HEK293 (cell line): ENCODE data around the gene KDM4D.

Experiments
- CTCF ChIA-PET: fragments of 350-600 bp; formaldehyde crosslinking; extraction: SDS; loops from one replicate; lab custom pipeline; 2021; ENCODE audit warnings: antibody characterized with exemption; lab: Yijun Ruan, JAX
- POLR2A ChIA-PET: fragments of 300-600 bp; formaldehyde crosslinking; extraction: SDS; loops from one replicate; lab custom pipeline; 2020; ENCODE audit warnings: antibody characterized with exemption, inconsistent platforms; lab: Yijun Ruan, JAX
- H3K27ac ChIP-seq: fragments of 200-500 bp; sonication (Bioruptor generic); 2 replicates; pipeline ENCODE4 v1.5.1; 2014; ENCODE audit warnings: low read depth, low read length, control low read depth, inconsistent platforms; ENCODE audit errors: extremely low read depth
- H3K36me3 ChIP-seq, 2 experiments: fragments of 200-500 bp in 1 of 2; sonication (Bioruptor generic) in 1 of 2; 1 replicate in 1 of 2; 2 replicates in 1 of 2; pipeline ENCODE4 v1.5.1; 2014 to 2017; ENCODE audit warnings: inconsistent platforms in 2 of 2, low read length in 2 of 2; ENCODE audit not compliant: control insufficient read depth in 2 of 2, insufficient read depth in 1 of 2
- H3K4me1 ChIP-seq: fragments of 200-500 bp; sonication (Bioruptor generic); 2 replicates; pipeline ENCODE4 v1.5.1; 2014; ENCODE audit warnings: mild to moderate bottlenecking, low read length, inconsistent platforms; ENCODE audit not compliant: control insufficient read depth, insufficient read depth
- H3K4me3 ChIP-seq: 2 replicates; pipeline ENCODE4 v1.5.1; 2011; ENCODE audit warnings: low read depth, mild to moderate bottlenecking, control low read depth, low read length, moderate library complexity
- H3K9me3 ChIP-seq: fragments of 200-500 bp; sonication (Bioruptor generic); 2 replicates; pipeline ENCODE4 v1.5.1; 2014; ENCODE audit warnings: low read depth, low read length, inconsistent platforms; ENCODE audit not compliant: control insufficient read depth, insufficient read depth
- ATF2 ChIP-seq: fragments of 450-650 bp; formaldehyde crosslinking; IDR thresholded peaks from 2 replicates; pipeline ENCODE4 v1.5.1; 2016; ENCODE audit warnings: missing biosample characterization, missing genetic modification characterization, low read depth
- SCRT2 ChIP-seq: fragments of 450-650 bp; formaldehyde crosslinking; IDR thresholded peaks from 2 replicates; pipeline ENCODE4 v1.5.1; 2016; ENCODE audit warnings: missing biosample characterization, missing genetic modification characterization
- SP2 ChIP-seq: fragments of 450-650 bp; formaldehyde crosslinking; IDR thresholded peaks from 2 replicates; pipeline ENCODE4 v1.5.1; 2016; ENCODE audit warnings: missing biosample characterization, missing genetic modification characterization
- ZBTB17 ChIP-seq: fragments of 450-650 bp; formaldehyde crosslinking; IDR thresholded peaks from 2 replicates; pipeline ENCODE4 v1.5.1; 2016; ENCODE audit warnings: missing biosample characterization, missing genetic modification characterization
- ZBTB20 ChIP-seq: fragments of 450-650 bp; formaldehyde crosslinking; IDR thresholded peaks from 2 replicates; pipeline ENCODE4 v1.5.1; 2016; ENCODE audit warnings: missing biosample characterization, missing genetic modification characterization
- ZNF10 ChIP-seq: fragments of 450-650 bp; formaldehyde crosslinking; IDR thresholded peaks from 2 replicates; pipeline ENCODE4 v1.5.1; 2017; ENCODE audit warnings: missing biosample characterization, missing genetic modification characterization
- ZNF169 ChIP-seq: fragments of 450-650 bp; formaldehyde crosslinking; IDR thresholded peaks from 2 replicates; pipeline ENCODE4 v1.5.1; 2016; ENCODE audit warnings: missing biosample characterization, missing genetic modification characterization
- ZNF211 ChIP-seq: fragments of 450-650 bp; formaldehyde crosslinking; IDR thresholded peaks from 2 replicates; pipeline ENCODE4 v1.5.1; 2016; ENCODE audit warnings: low read depth, missing biosample characterization, missing genetic modification characterization
- ZNF23 ChIP-seq: fragments of 450-650 bp; formaldehyde crosslinking; IDR thresholded peaks from 2 replicates; pipeline ENCODE4 v1.5.1; 2016; ENCODE audit warnings: missing biosample characterization, missing genetic modification characterization, borderline replicate concordance
- ZNF266 ChIP-seq: fragments of 450-650 bp; formaldehyde crosslinking; IDR thresholded peaks from 2 replicates; pipeline ENCODE4 v1.5.1; 2016; ENCODE audit warnings: missing biosample characterization, missing genetic modification characterization, low read depth
- ZNF335 ChIP-seq: fragments of 450-650 bp; formaldehyde crosslinking; conservative IDR thresholded peaks from 2 replicates; pipeline ENCODE4 v1.5.1; 2016; ENCODE audit warnings: missing biosample characterization, missing genetic modification characterization
- ZNF354C ChIP-seq: fragments of 450-650 bp; formaldehyde crosslinking; IDR thresholded peaks from 2 replicates; pipeline ENCODE4 v1.5.1; 2016; ENCODE audit warnings: missing biosample characterization, missing genetic modification characterization, low read depth, borderline replicate concordance
- ZNF398 ChIP-seq: fragments of 450-650 bp; formaldehyde crosslinking; IDR thresholded peaks from 2 replicates; pipeline ENCODE4 v1.5.1; 2017; ENCODE audit warnings: missing biosample characterization, missing genetic modification characterization
- ZNF544 ChIP-seq: fragments of 450-650 bp; formaldehyde crosslinking; IDR thresholded peaks from 2 replicates; pipeline ENCODE4 v1.5.0; 2017; ENCODE audit warnings: missing biosample characterization, missing genetic modification characterization
- ZNF558 ChIP-seq: fragments of 450-650 bp; formaldehyde crosslinking; IDR thresholded peaks from 2 replicates; pipeline ENCODE4 v1.5.1; 2016; ENCODE audit warnings: missing biosample characterization, missing genetic modification characterization
- ZNF585B ChIP-seq: fragments of 450-650 bp; formaldehyde crosslinking; IDR thresholded peaks from 2 replicates; pipeline ENCODE4 v1.5.1; 2016; ENCODE audit warnings: missing biosample characterization, missing genetic modification characterization
- ZNF677 ChIP-seq: fragments of 450-650 bp; IDR thresholded peaks from 2 replicates; pipeline ENCODE4 v1.5.0; 2018; ENCODE audit warnings: missing biosample characterization, mild to moderate bottlenecking, missing genetic modification characterization, moderate library complexity
- ZNF747 ChIP-seq: fragments of 450-650 bp; formaldehyde crosslinking; IDR thresholded peaks from 2 replicates; pipeline ENCODE4 v1.5.1; 2016; ENCODE audit warnings: missing biosample characterization, missing genetic modification characterization
- ZNF777 ChIP-seq: fragments of 450-650 bp; formaldehyde crosslinking; IDR thresholded peaks from 2 replicates; pipeline ENCODE4 v1.5.1; 2017; ENCODE audit warnings: missing biosample characterization, missing genetic modification characterization, borderline replicate concordance
- ZNF792 ChIP-seq: fragments of 450-650 bp; formaldehyde crosslinking; IDR thresholded peaks from 2 replicates; pipeline ENCODE4 v1.5.1; 2016; ENCODE audit warnings: missing biosample characterization, missing genetic modification characterization
- ZSCAN30 ChIP-seq: fragments of 450-650 bp; IDR thresholded peaks from 2 replicates; pipeline ENCODE4 v1.5.1; 2018; ENCODE audit warnings: missing biosample characterization, mild to moderate bottlenecking, missing genetic modification characterization, moderate library complexity
- TF ChIP-seq, protein P1 (sequence below): fragments of 450-650 bp; formaldehyde crosslinking; IDR thresholded peaks from 2 replicates; pipeline ENCODE4 v1.5.1; 2016; ENCODE audit warnings: missing biosample characterization, missing genetic modification characterization, low read depth
- TF ChIP-seq, protein P2 (sequence below): fragments of 450-650 bp; formaldehyde crosslinking; IDR thresholded peaks from 2 replicates; pipeline ENCODE4 v1.5.1; 2016; ENCODE audit warnings: missing biosample characterization, missing genetic modification characterization
- TF ChIP-seq, protein P3 (sequence below): fragments of 450-650 bp; formaldehyde crosslinking; IDR thresholded peaks from 2 replicates; pipeline ENCODE4 v1.5.1; 2016; ENCODE audit warnings: missing biosample characterization, missing genetic modification characterization

KDM4D gene

GRCh38 chr11:94964934-94965333 lies 8.6 kb upstream of the KDM4D start:
- POLR2A ChIA-PET: no interaction called here
- CTCF ChIA-PET: no interaction called here
- Histone ChIP-seq H3K4me3 (no peak overlapping the region), H3K9me3 (no peaks in the 10 kb centered on the region), H3K4me1 (no peaks in the 10 kb centered on the region), H3K36me3 (peaks cover 38 to 95% of the 10 kb centered on the region in 2 experiments), H3K27ac (no peak overlapping the region)
- TF ChIP-seq ZNF211: no peak
- TF ChIP-seq ZNF792 (tag by site-specific recombination): no peak
- no peak for TF ChIP-seq ZNF266
- no peak for TF ChIP-seq ZNF677 (tag by site-specific recombination)
- no peak for TF ChIP-seq ZNF777 (tag by site-specific recombination)
- no peak for TF ChIP-seq ZNF747 (tag by site-specific recombination)

GRCh38 chr11:94968334-94968958 lies 5.1 kb upstream of the KDM4D start:
- ChIA-PET POLR2A (no interaction called here), CTCF (interaction anchor here (0.6 to 3.5 kb wide), 14 partner anchors 10 to 1071 kb away, joined by 3 to 38 read pairs (median 3); no protein-coding TSS in a partner anchor)
- Histone ChIP-seq H3K9me3 (no peaks in the 10 kb centered on the region), H3K4me1 (no peaks in the 10 kb centered on the region; the same call in 1 of the 2 replicates), H3K36me3 (peaks cover 50 to 85% of the 10 kb centered on the region in 2 experiments), H3K27ac (no peak overlapping the region), H3K4me3 (no peak overlapping the region)
- TF ChIP-seq ATF2 (tag by site-specific recombination) (no peak), SCRT2 (no peak), ZNF10 (tag by site-specific recombination) (no peak), ZNF544 (tag by site-specific recombination) (no peak), ZNF558 (tag by site-specific recombination) (no peak), ZNF585B (no peak), ZNF398 (no peak), ZBTB20 (tag by site-specific recombination) (no peak), ZNF335 (tag by site-specific recombination) (no peak), ZNF23 (tag by site-specific recombination) (no peak), ZNF169 (tag by site-specific recombination) (no peak), ZSCAN30 (tag by site-specific recombination) (no peak), ZNF747 (tag by site-specific recombination) (no peak), SP2 (tag by site-specific recombination) (no peak), ZNF354C (tag by site-specific recombination) (no peak), ZBTB17 (no peak)
- TF ChIP-seq, protein P1, sequence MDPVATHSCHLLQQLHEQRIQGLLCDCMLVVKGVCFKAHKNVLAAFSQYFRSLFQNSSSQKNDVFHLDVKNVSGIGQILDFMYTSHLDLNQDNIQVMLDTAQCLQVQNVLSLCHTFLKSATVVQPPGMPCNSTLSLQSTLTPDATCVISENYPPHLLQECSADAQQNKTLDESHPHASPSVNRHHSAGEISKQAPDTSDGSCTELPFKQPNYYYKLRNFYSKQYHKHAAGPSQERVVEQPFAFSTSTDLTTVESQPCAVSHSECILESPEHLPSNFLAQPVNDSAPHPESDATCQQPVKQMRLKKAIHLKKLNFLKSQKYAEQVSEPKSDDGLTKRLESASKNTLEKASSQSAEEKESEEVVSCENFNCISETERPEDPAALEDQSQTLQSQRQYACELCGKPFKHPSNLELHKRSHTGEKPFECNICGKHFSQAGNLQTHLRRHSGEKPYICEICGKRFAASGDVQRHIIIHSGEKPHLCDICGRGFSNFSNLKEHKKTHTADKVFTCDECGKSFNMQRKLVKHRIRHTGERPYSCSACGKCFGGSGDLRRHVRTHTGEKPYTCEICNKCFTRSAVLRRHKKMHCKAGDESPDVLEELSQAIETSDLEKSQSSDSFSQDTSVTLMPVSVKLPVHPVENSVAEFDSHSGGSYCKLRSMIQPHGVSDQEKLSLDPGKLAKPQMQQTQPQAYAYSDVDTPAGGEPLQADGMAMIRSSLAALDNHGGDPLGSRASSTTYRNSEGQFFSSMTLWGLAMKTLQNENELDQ (tag by site-specific recombination): no peak
- TF ChIP-seq, protein P2, sequence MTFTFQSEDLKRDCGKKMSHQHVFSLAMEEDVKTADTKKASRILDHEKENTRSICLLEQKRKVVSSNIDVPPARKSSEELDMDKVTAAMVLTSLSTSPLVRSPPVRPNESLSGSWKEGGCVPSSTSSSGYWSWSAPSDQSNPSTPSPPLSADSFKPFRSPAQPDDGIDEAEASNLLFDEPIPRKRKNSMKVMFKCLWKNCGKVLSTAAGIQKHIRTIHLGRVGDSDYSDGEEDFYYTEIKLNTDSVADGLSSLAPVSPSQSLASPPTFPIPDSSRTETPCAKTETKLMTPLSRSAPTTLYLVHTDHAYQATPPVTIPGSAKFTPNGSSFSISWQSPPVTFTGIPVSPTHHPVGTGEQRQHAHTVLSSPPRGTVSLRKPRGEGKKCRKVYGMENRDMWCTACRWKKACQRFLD: no peak
- TF ChIP-seq, protein P3, sequence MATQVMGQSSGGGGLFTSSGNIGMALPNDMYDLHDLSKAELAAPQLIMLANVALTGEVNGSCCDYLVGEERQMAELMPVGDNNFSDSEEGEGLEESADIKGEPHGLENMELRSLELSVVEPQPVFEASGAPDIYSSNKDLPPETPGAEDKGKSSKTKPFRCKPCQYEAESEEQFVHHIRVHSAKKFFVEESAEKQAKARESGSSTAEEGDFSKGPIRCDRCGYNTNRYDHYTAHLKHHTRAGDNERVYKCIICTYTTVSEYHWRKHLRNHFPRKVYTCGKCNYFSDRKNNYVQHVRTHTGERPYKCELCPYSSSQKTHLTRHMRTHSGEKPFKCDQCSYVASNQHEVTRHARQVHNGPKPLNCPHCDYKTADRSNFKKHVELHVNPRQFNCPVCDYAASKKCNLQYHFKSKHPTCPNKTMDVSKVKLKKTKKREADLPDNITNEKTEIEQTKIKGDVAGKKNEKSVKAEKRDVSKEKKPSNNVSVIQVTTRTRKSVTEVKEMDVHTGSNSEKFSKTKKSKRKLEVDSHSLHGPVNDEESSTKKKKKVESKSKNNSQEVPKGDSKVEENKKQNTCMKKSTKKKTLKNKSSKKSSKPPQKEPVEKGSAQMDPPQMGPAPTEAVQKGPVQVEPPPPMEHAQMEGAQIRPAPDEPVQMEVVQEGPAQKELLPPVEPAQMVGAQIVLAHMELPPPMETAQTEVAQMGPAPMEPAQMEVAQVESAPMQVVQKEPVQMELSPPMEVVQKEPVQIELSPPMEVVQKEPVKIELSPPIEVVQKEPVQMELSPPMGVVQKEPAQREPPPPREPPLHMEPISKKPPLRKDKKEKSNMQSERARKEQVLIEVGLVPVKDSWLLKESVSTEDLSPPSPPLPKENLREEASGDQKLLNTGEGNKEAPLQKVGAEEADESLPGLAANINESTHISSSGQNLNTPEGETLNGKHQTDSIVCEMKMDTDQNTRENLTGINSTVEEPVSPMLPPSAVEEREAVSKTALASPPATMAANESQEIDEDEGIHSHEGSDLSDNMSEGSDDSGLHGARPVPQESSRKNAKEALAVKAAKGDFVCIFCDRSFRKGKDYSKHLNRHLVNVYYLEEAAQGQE (tag by site-specific recombination): no peak
